Activated CD8-positive, alpha-beta T cell treated with anti-CD3 and anti-CD28 coated beads, Interleukin-2, amount 10 ng/mL, durations not matched to agents 7 days and 5 days (primary cell): ENCODE results near the gene NME3. TPM values are rescaled to one million over a fixed set of nuclear protein-coding genes. Genes with fewer than 3 reads are reported as not detected.

Source experiments
- ATAC-seq: fragments of 150-1000 bp; cut with Tn5 transposase; one replicate; pipeline ENCODE4 v1.10.0; 2021; ENCODE audit warnings: moderate library complexity
- CTCF ChIA-PET: fragments of 350-600 bp; sonication (Branson Sonifier 250); formaldehyde crosslinking; loops from one replicate; lab custom pipeline; 2021; ENCODE audit warnings: antibody characterized with exemption; lab: Charles Lee
- POLR2A ChIA-PET: fragments of 350-600 bp; sonication (Branson Sonifier 250); formaldehyde crosslinking; loops from one replicate; lab custom pipeline; 2021; ENCODE audit warnings: antibody characterized with exemption; lab: Charles Lee
- DNase-seq: peaks from one replicate; pipeline ENCODE4 v3.0.0-alpha.2; 2020
- H3K27ac Mint-ChIP-seq: one replicate; pipeline ENCODE4 v1.8.0; 2021; ENCODE audit warnings: mild to moderate bottlenecking, mixed read lengths
- H3K27me3 Mint-ChIP-seq: one replicate; pipeline ENCODE4 v1.8.0; 2021; ENCODE audit warnings: low read depth, mixed read lengths
- H3K36me3 Mint-ChIP-seq: one replicate; pipeline ENCODE4 v1.8.0; 2021; ENCODE audit warnings: low read depth, mixed read lengths
- H3K4me1 Mint-ChIP-seq: one replicate; pipeline ENCODE4 v1.8.0; 2021; ENCODE audit warnings: low read depth, mixed read lengths
- H3K4me3 Mint-ChIP-seq: one replicate; pipeline ENCODE4 v1.8.0; 2021; ENCODE audit warnings: mild to moderate bottlenecking, mixed read lengths
- H3K9me3 Mint-ChIP-seq: one replicate; pipeline ENCODE4 v1.8.0; 2022; ENCODE audit warnings: mixed read lengths; ENCODE audit not compliant: insufficient read depth
- total RNA-seq, 2 experiments: library from RNA; stranded (reverse); gene quantifications; one replicate each; pipeline ENCODE4 v1.2.3, GENCODE V29; 2021

Gene NME3
- total RNA-seq, 2 experiments from 2014 or later = 41.3 to 41.4 TPM

DNA sequence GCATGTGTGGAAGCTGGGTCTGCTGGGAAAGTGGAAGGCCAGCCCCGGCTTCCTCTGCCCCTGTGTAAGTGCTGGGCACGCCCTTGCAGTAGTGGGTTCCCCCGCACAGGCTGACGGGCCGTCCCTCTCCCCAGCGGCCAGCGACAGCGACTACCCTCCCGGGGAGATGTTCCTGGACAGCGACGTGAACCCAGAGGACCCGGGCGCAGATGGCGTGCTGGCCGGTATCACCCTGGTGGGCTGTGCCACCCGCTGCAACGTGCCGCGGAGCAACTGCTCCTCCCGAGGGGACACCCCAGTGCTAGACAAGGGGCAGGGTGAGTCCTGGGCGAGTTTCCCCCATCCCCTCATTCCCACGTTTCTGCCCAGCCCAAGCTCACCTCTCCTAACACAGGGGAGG lies 5.5 kb downstream of the NME3 start:
- no peak overlapping the region for H3K4me3 Mint-ChIP-seq
- DNase-seq (no peak), ATAC-seq (no peak)
- CTCF ChIA-PET = interaction anchor here (1.2 kb wide), 1 partner anchor 60 kb away, joined by 3 read pairs; the partner anchor contains the start of gene MAPK8IP3
- H3K36me3 Mint-ChIP-seq = peaks cover 22% of the 10 kb centered on the region
- H3K27ac Mint-ChIP-seq = no peak overlapping the region
- no peaks in the 10 kb centered on the region for H3K27me3 Mint-ChIP-seq
- H3K9me3 Mint-ChIP-seq = no peaks in the 10 kb centered on the region
- POLR2A ChIA-PET = no interaction called here
- peaks cover 9% of the 10 kb centered on the region for H3K4me1 Mint-ChIP-seq

- CTCF ChIA-PET = no interaction called here
- DNase-seq (no peak), ATAC-seq (no peak)
- H3K4me1 Mint-ChIP-seq = peaks cover 2% of the 10 kb centered on the region
- H3K36me3 Mint-ChIP-seq = peaks cover 17% of the 10 kb centered on the region
- H3K4me3 Mint-ChIP-seq = no peak overlapping the region
- no peak overlapping the region for H3K27ac Mint-ChIP-seq
- POLR2A ChIA-PET = no interaction called here
- H3K27me3 Mint-ChIP-seq = no peaks in the 10 kb centered on the region
- no peaks in the 10 kb centered on the region for H3K9me3 Mint-ChIP-seq
These were observed 6.4 kb downstream of the NME3 start for GRCh38 chr16:1764971-1765370.

DNA sequence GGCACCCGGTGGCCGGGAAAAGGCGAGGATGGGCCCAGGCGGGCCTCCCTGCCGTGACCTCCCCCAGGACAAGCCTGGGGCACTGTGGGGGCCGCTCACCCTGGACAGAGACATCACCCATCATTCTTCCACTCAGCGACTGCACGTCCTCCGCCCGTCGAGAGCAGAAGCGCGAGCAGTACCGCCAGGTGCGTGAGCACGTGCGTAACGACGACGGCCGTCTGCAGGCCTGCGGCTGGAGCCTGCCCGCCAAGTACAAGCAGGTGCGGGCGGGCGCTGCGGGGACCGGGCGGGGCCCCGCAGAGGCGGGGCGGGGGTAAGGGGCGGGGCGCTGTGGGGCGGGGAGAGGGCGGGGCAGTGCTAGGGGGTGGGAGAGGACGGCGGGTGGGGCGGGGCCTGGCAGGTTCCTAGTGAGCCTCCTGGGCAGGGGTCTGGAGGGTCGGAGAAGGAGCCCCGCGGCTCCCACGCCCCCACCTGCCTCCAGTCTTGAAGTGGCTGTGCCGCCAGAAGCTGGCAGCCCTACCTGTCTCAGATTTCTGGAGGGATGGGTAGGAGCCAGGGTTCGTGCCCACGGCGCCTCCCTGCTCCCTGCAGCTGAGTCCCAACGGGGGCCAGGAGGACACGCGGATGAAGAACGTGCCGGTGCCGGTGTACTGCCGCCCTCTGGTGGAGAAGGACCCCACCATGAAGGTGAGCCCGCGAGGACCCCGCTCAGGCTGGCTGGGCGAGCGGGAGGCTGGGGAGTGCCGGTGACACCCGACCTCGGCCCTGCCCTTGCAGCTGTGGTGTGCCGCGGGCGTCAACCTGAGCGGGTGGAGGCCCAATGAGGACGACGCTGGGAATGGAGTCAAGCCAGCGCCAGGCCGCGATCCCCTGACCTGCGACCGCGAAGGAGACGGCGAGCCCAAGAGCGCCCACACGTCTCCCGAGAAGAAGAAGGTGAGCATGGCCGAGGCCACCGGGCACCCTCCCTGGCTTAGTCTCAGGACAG lies 7.5 kb downstream of the NME3 start:
- Mint-ChIP-seq H3K27ac (no peak overlapping the region), H3K4me3 (no peak overlapping the region), H3K9me3 (no peaks in the 10 kb centered on the region), H3K36me3 (peaks cover 15% of the 10 kb centered on the region), H3K4me1 (peaks cover 3% of the 10 kb centered on the region), H3K27me3 (no peaks in the 10 kb centered on the region)
- CTCF ChIA-PET = no interaction called here
- ATAC-seq (no peak), DNase-seq (no peak)
- POLR2A ChIA-PET = no interaction called here

DNA sequence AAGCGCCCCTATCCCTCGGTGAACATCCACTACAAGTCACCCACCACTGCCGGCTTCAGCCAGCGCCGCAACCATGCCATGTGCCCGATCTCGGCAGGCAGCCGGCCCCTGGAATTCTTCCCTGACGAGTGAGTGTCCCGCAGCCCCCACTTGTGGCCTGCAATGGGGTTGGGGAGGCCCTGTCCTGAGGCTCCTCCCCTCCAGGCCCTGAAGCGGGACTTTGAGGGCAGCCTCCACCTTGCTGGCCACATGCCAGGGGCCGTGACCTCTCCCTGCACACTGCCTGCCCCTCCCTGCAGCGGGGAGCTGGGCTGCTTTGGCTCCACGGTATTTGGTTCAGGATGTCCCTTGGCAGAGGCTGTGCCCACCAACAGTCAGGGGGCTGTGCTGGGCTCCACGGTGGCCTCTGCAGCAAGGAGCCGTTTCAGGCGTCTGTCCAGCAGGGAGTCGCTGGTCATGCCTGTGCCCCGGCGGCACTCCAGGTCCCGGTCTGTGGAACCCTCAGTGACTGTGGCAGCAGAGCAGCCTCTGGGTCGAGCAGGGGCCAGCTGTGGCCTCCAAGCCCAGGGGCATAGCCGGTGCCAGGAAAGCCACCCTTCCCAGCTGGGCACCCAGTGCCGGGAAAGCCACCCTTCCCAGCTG lies 8.3 kb downstream of the NME3 start:
- Mint-ChIP-seq H3K36me3 (peaks cover 14% of the 10 kb centered on the region), H3K4me3 (no peak overlapping the region), H3K9me3 (no peaks in the 10 kb centered on the region), H3K27me3 (no peaks in the 10 kb centered on the region), H3K27ac (no peak overlapping the region), H3K4me1 (peaks cover 7% of the 10 kb centered on the region)
- DNase-seq (no peak), ATAC-seq (no peak)
- CTCF ChIA-PET = no interaction called here
- POLR2A ChIA-PET = no interaction called here

GRCh38 chr16:1762196-1762878 lies 9.0 kb downstream of the NME3 start:
- DNase-seq (no peak), ATAC-seq (no peak)
- POLR2A ChIA-PET = no interaction called here
- Mint-ChIP-seq H3K27ac (no peak overlapping the region), H3K27me3 (no peaks in the 10 kb centered on the region), H3K4me3 (no peak overlapping the region), H3K4me1 (peaks cover 14% of the 10 kb centered on the region), H3K9me3 (no peaks in the 10 kb centered on the region), H3K36me3 (peaks cover 15% of the 10 kb centered on the region)
- CTCF ChIA-PET = no interaction called here

DNA sequence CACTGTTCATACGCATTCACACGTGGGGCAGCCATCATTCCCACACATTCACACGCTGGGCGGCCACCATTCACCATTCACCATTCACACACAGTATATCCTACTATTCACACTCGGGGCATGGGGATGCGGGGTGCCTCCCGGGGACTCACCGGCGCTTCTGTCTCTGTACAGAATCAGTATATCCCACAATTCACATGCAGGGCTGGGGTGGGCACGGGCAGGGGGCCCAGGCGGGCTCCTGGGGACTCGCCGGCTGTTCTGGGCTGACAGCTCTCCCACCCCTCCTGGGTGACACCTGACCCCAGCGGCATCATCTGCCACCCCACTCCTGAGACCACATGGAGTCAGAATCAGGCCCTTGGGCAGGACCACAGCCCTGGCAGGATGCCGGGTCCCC lies 9.6 kb downstream of the NME3 start:
- H3K27ac Mint-ChIP-seq = no peak overlapping the region
- ATAC-seq (no peak), DNase-seq (no peak)
- POLR2A ChIA-PET = no interaction called here
- H3K36me3 Mint-ChIP-seq = peaks cover 16% of the 10 kb centered on the region
- CTCF ChIA-PET = no interaction called here
- no peaks in the 10 kb centered on the region for H3K9me3 Mint-ChIP-seq
- H3K4me1 Mint-ChIP-seq = peaks cover 20% of the 10 kb centered on the region
- no peak overlapping the region for H3K4me3 Mint-ChIP-seq
- H3K27me3 Mint-ChIP-seq = no peaks in the 10 kb centered on the region

- Mint-ChIP-seq H3K36me3 (peaks cover 17% of the 10 kb centered on the region), H3K9me3 (no peaks in the 10 kb centered on the region), H3K27me3 (no peaks in the 10 kb centered on the region), H3K4me3 (no peak overlapping the region), H3K27ac (no peak overlapping the region), H3K4me1 (peaks cover 26% of the 10 kb centered on the region)
- no peak for ATAC-seq
- ChIA-PET CTCF (no interaction called here), POLR2A (interaction anchor here (1.6 kb wide), 1 partner anchor 10 kb away, joined by 5 read pairs; the partner anchor contains the start of gene NME3)
- no peak for DNase-seq
These were observed 10.4 kb downstream of the NME3 start for GRCh38 chr16:1760911-1761310.

DNA sequence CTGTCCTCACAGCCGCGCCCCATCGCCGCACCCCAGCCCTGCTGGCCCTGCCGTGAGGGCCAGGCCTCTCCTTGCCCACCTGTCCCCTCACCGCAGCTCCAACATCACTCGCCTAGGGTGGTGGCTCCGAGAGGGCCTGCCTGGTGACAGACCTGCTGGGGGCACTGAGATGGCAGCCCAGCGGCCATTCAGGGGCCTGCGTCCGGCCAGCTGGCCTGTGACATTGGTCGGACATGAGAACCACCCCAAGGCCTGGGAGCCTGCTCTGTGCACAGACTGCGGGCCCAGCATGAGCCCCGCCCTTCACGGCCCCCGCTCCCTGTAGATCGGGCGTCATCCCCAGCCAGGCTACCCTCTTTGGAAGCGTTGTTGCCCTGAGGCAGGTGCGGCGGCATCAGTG lies 11.8 kb downstream of the NME3 start:
- Mint-ChIP-seq H3K9me3 (no peaks in the 10 kb centered on the region), H3K36me3 (peaks cover 25% of the 10 kb centered on the region), H3K27ac (no peak overlapping the region), H3K4me3 (no peak overlapping the region), H3K27me3 (no peaks in the 10 kb centered on the region), H3K4me1 (peaks cover 26% of the 10 kb centered on the region)
- POLR2A ChIA-PET = interaction anchor here (1.1 to 1.6 kb wide), 2 partner anchors 11 to 23 kb away, joined by 4 to 5 read pairs; partner anchors contain the start of genes NME3, NUBP2 and SPSB3
- no peak for DNase-seq
- CTCF ChIA-PET = no interaction called here
- no peak for ATAC-seq

DNA sequence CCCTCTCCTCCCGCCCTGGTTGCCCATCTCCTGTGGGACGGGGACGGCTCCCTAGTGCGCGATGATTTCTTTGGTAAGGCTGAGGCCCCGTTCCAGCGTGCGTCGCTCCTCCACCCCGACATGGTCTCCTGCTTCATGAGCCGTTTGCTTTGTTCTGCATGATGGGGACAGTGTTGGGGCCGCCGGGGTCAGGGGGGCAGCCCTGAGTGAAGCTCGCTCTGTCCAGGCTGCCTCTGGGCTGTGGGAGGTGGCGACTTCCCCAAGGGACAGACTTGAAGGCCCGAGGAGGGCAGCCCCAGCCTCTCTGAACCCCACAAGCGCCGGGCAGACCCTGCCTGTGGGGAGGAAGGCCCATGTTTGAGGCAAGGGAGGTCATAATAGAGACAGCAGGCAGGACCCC lies 12.4 kb downstream of the NME3 start:
- no peaks in the 10 kb centered on the region for H3K9me3 Mint-ChIP-seq
- no peak for ATAC-seq
- H3K4me1 Mint-ChIP-seq = peaks cover 26% of the 10 kb centered on the region
- H3K27ac Mint-ChIP-seq = peak overlapping the region; percentile 64
- peaks cover 27% of the 10 kb centered on the region for H3K36me3 Mint-ChIP-seq
- POLR2A ChIA-PET = no interaction called here
- H3K4me3 Mint-ChIP-seq = no peak overlapping the region
- CTCF ChIA-PET = no interaction called here
- no peaks in the 10 kb centered on the region for H3K27me3 Mint-ChIP-seq
- DNase-seq = no peak

DNA sequence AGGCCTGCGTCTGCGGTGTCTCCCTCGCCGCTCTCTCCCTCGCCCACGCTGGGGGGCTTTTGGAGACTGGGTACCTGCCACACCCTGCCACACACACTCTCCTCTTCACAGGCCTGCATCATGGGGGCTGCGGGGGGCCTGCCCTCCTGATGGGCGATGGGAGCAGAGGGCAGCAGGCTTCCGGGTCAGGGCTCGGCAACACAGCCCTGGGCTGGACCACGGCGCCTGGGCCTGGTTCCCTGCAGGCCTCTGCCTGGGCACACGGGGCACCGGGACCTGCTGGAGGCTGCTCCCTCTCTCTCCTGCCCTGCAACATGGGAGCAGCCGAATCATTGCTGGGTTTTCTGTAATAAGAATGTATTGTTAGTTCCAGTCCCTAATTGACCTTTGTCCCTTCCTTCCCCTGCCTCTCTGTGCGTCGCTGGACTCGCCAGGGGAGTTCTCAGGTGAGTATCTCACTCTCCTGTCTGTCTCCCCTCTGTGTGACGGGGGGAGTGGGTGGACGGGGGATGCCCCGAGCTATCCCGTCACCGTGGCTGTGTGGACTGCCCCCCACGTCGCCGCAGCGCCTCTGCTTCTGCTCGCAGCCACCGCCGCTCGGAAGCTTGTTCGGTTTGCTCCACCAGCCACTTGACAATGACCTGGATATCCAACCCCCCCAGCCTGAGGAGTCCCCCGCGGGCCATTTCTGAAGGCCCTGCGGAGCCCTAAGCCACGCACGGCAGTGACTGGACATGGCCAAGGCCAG lies 13.5 kb downstream of the NME3 start:
- no peaks in the 10 kb centered on the region for H3K9me3 Mint-ChIP-seq
- peak overlapping the region; percentile 86 for H3K27ac Mint-ChIP-seq
- POLR2A ChIA-PET = no interaction called here
- DNase-seq (no peak), ATAC-seq (no peak)
- peaks cover 28% of the 10 kb centered on the region for H3K36me3 Mint-ChIP-seq
- H3K4me3 Mint-ChIP-seq = no peak overlapping the region
- peaks cover 26% of the 10 kb centered on the region for H3K4me1 Mint-ChIP-seq
- CTCF ChIA-PET = no interaction called here
- H3K27me3 Mint-ChIP-seq = no peaks in the 10 kb centered on the region

DNA sequence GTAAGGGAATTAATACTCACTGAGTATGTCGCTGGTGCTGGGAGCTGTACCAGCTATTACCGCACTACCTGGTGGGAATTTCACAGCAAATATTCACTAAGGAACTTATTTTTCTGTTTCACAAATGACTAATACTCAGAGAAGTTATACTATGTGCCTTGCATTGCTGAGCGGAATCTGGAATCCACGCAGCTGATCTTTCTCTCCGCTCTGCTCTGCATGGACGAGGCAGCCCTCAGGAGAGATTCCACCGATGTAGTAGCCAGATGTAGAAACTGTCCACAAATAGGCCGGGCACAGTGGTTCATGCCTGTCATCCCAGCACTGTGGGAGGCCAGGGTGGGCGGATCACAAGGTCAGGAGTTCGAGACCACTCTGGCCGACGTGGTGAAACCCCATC lies 17.1 kb downstream of the NME3 start:
- CTCF ChIA-PET = interaction anchor here (1.1 to 1.3 kb wide), 2 partner anchors 18 to 31 kb away, joined by 3 to 4 read pairs; partner anchors contain the start of genes EME2 and MRPS34
- Mint-ChIP-seq H3K36me3 (peaks cover 24% of the 10 kb centered on the region), H3K27me3 (no peaks in the 10 kb centered on the region), H3K27ac (no peak overlapping the region), H3K4me3 (no peak overlapping the region), H3K9me3 (no peaks in the 10 kb centered on the region), H3K4me1 (peaks cover 26% of the 10 kb centered on the region)
- POLR2A ChIA-PET = no interaction called here
- no peak for ATAC-seq
- DNase-seq = no peak
